GM21515 (cell line): ENCODE measurements around the gene ATP1A2.
"Not testable (repeated sequence)": the region's sequence is repeated elsewhere in the genome, so short reads cannot be mapped to it uniquely, and the experiment has no call there.

Source experiments
- ATAC-seq: cut with Tn5 transposase; IDR thresholded peaks from one replicate; pipeline ENCODE4 v1.9.1; 2021; ENCODE audit not compliant: unreplicated experiment

Gene ATP1A2

GRCh38 chr1:160099716-160100375, 15.7 kb upstream of the ATP1A2 start:
- ATAC-seq = no peak

DNA sequence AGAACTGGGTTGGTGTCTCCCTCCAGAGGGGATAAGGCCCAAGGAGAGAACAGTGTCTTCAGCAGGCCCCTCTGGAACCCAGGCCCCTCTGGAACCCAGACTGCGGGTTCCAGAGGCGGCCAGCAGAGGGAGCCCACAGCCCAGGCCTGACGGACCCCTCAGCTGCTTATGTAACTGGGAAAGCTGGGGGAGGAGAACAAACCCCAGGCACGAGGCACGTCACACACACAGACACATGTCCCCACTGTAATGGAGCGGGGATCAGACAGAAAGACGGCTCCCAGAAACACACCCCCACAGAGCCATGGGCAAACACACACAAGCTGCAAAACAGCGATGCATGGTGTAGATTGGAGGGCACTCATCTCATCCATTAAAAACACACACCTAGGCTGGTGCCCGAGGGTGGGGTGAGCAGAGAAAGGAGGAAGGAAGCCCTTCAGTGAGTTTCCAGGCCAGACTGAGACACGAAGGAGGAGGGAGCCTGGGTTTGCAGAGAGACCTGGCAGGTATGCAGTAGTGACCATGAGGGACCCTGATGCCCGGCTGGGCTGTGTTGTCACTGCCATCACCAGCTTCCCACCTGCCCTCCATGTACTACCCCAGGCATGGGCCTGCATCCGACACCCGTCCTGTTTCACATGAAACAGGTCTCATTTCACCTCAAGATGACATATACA, 14.4 kb upstream of the ATP1A2 start:
- ATAC-seq = no peak

- no peak for ATAC-seq
These were observed 13.6 kb upstream of the ATP1A2 start for GRCh38 chr1:160101717-160102522.

- ATAC-seq = no peak
These were observed 11.7 kb upstream of the ATP1A2 start for GRCh38 chr1:160103658-160104408.

DNA sequence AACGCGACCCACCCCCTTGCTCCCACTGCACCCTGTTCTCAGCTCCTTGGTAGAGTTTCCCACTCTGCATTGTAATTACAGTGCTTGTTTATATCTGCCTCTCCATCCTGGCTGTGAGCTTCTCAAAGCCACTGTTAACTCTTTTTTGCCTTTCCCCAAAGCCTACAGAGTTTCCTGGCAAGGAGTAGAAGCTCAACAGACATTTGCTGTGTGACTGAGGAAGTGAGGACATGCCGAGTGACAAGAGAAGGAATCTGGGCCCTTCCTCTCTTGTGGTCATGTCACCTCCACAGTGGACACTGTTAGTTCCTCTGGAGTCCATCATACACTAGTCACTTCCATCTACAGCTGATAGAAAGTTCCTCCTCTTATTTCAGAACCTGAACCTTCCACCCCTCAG, 11.1 kb upstream of the ATP1A2 start:
- ATAC-seq = no peak

DNA sequence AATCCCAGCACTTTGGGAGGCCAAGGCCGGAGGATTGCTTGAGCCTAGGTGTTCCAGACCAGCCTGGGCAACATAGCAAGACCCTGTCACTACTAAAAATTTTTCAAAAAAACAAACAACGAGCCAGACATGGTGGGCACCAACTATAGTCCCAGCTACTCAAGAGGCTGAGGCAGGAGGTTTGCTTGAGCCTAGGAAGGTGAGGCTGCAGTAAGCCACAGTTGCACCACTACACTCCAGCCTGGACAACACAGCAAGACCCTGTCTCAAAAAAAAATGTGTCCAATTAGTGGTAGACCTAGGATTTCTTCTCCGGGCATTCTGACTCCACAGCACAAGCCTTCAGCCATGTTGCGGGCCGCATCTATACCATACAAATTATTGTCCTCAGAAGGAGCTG, 10.4 kb upstream of the ATP1A2 start:
- no peak for ATAC-seq

- ATAC-seq = no peak
These were observed 8.0 kb upstream of the ATP1A2 start for GRCh38 chr1:160107512-160107911.

DNA sequence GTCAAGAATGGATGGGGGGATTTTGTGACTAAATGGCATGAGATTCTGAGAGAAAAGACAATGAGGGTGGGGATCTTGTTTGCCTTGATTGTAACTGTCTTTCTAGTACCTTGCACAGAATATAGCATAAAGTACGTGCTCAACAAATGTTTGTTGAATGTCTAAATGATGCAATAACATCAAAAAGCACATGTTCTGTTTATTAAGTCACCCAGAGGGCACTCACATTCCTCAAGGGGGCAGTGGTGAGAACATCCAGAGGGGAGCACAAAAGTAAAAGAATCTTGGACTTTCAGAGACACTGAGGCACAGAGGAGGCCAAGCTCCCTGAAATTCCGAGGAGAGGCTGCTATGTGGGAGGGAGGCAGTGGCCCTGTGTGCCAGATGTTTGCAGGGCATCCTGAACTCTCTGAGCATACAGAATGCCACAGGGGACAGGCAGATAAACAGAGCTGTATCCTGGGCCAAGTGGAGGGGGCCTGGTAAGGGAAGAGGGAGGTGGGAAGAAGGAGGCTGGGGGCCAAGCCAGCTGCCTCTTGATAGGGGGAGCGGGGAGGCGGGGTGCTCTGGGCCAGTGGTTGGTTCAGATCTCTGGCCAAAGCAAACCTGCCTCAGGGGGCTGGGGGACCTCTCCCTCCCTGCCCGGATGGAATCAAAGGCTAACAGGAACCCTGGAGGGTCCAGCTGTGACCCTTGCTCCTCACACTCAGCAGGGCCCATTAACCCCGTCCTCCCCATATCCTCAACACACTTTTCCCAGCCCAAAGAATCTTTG, 6.5 kb upstream of the ATP1A2 start:
- ATAC-seq = no peak

GRCh38 chr1:160109686-160110085, 5.9 kb upstream of the ATP1A2 start:
- ATAC-seq = no peak

GRCh38 chr1:160111462-160111861, 4.1 kb upstream of the ATP1A2 start:
- not testable (repeated sequence) for ATAC-seq

GRCh38 chr1:160112357-160112756, 3.2 kb upstream of the ATP1A2 start:
- ATAC-seq = no peak

DNA sequence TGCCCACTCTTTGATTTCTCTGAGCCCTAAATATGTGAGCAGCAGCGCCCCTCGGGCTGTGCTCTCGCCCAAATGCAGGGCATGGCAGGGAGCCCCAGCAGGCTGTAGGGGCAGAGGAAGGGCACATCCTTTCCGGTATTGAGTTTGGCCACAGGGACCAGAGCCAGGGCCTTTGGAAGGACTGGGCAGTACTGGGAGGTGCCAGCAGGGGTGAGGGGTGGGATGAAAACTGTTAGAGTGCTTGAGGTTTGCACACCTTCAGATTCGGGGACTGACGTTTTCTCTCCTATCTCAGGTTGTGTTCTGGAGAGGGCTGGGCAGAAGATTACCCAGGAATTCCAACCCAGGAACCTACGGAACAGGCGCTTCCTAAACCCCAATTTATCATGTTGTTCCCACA, 2.2 kb upstream of the ATP1A2 start:
- no peak for ATAC-seq

DNA sequence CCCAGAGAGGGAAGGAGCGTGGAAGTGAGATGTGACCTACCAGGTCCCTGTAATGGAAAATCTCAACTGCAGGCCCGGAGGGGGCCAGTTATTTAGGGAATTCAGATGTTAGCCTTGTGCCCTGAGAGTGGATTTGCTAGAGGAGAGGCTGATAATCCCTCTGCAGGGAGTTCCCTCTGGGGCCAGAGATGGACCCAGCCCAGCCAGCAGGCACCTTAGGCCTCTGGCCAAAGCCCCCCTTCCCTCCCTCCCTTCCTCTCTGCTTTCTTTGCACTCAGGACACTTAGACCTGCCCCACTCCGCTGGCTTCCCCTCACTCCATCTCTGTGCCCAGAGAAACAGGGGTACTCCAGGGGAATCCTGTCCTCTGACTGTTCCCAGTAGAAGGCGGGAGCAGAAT, 1.5 kb upstream of the ATP1A2 start:
- ATAC-seq = no peak

GRCh38 chr1:160116283-160117147, 956 bp downstream of the ATP1A2 start:
- ATAC-seq = no peak

GRCh38 chr1:160117300-160117699, 1.7 kb downstream of the ATP1A2 start:
- no peak for ATAC-seq

DNA sequence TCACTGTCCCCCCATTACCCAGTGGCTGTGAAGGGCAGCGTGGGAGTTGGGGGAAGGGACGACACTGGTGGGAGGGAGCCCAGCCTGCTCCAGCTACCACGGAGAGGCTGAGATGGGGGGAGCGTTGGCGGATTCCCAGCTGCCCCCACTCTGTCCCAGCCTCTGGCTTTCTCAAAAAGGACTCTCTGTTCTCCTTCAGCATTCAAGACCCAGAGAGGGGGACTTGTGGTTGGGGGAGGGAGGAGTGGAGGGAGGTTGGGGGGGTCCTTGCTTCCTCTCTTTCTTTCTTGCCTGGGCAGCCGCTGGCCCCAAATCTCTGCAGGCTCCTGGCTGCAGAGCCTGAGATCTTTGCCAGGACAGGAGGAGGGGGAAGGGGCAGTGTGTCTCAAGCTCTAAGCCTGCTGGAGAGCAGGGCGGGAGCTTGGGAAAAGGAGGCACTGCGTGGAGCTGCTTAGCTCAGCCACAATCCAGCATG, 2.2 kb downstream of the ATP1A2 start:
- no peak for ATAC-seq

GRCh38 chr1:160118928-160119327, 3.4 kb downstream of the ATP1A2 start:
- ATAC-seq = no peak

DNA sequence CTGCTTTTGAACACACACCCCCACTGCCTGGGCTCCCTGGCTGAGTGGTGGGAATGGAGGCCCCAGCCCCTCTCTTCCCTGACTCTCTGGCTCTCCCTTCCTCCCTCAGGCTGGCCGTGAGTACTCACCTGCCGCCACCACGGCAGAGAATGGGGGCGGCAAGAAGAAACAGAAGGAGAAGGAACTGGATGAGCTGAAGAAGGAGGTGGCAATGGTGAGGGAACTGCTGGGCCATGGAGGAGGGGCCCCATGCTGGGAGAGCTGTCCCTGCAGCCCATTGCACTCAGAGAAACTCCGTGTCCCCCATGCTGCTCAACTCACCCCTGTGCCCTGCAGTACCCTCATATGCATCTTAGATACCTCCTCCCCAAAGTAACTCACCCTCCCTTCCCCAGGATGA, 5.2 kb downstream of the ATP1A2 start:
- ATAC-seq = no peak

DNA sequence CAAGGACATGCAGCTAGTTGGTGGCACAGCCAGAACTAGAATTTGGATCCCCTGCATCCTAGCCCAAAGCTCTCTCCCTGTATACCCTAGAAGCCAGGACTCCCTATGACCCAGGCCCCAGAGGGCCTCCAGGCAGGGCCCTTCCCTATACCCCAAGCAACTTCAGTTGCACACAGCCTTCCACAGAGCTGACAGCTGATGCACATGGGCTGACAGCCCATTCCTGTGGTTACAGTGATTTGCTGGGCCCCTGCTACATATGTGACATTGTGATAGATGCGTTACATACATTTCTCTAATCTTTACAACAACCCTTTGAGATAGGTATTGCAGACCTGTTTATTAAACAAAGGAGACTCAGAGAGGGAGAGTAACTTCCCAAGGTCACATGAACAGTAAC, 5.8 kb downstream of the ATP1A2 start:
- ATAC-seq = no peak
